HPDE6-E6E7 (cell line): ENCODE data around the gene MYBPC2.

Source experiments
- DNase-seq: peaks from one replicate; pipeline ENCODE4 v3.0.0; 2011; ENCODE audit warnings: missing footprints; ENCODE audit errors: extremely low spot score

MYBPC2 gene

DNA sequence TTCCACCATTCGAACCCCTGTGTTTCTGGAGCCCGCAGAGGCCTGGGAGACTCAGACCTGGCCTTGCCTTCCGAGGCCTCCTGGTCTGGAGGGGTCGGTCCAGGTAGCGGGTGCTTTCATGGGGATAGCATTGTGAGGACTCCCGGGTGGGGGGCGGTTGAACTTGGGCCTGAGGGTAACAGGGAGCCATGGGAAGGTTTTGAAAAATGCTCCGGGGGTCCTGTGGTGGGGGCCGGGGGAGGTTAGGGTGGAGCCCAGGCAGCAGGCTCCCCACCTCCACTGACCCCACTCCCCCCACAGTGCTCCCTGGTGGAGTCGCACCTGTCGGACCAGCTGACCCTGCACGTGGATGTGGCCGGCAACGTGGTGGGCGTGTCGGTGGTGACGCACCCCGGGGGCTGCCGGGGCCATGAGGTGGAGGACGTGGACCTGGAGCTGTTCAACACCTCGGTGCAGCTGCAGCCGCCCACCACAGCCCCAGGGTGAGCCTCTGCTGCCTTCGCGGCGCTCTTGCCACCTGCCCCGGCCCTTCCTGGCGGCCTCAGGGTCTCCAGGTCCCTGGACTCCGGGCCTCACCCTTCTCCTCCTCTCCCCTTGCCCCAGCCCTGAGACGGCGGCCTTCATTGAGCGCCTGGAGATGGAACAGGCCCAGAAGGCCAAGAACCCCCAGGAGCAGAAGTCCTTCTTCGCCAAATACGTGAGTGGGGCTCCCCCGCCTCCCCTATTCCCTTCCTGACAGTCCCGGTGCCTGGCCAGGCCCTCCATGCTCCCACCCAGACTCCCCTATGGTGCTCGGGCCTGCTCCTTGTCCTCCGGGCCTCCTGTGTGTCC is 47.8 kb downstream of the MYBPC2 start:
- no peak for DNase-seq

DNA sequence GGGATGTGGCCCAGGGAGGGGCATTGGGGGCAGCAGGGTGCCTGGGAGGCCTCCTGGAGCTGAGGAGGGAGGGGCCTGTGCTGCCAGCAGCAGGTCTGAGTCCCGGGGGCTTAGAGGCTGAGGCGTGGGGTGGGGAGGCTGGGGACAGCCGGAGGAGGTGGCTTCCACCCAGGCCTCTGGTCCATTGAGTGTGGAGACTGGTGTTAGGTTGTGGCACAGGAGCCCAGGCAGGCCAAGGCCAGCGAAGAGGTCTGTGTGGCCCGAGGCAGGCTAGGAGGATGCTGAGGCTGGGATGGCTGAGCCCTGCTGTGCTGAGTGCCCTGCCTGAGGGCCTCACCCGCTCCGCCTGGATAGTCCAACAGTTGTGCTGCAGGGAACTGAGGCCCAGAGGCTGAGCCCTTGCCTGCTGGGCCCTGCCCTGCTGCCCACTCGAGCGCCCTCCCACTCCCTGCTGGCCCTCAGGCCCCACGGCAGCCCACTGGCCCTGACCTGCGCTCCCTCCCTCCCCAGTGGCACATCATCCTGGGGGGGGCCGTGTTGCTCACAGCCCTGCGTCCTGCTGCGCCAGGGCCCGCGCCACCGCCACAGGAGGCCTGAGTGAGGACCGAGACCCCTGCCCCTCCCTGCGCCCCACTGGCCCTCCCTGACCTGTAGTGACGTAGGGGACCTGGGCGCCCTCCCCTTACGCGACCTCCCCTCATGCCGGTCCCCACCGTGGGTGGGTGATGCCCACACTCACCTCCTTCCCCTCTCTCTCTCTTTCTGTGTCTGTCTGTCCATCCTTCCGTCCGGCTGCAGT is 48.9 kb downstream of the MYBPC2 start:
- DNase-seq: no peak

DNA sequence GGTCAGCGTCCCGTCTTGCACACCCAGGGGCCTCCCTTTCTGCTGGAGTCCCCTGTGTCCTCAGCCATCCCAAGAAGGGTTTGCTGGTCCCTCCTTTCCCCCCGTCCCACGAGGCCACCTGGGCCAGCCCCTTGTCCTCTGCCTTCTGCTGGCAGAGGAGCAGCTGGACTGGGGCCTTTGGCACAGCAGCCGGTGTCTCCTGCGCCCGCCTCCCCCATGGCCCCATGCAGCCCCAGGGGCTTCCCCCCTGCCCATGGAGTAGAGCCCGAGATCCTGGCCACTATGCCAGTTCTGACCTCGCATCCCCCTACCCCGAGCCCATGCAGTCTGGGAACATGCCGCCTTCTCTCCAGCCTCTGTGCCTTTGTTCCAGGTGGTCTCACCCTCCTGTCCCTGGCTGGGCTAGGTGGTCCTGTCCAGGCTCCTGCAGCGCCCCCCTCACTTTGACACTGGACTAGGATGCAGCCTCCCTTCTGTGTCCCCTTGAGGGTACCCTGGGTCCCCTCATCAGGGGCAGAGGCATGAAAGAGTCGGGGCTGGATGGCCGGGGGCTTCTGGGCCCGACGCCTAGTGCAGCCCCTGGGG is 49.7 kb downstream of the MYBPC2 start:
- no peak for DNase-seq

DNA sequence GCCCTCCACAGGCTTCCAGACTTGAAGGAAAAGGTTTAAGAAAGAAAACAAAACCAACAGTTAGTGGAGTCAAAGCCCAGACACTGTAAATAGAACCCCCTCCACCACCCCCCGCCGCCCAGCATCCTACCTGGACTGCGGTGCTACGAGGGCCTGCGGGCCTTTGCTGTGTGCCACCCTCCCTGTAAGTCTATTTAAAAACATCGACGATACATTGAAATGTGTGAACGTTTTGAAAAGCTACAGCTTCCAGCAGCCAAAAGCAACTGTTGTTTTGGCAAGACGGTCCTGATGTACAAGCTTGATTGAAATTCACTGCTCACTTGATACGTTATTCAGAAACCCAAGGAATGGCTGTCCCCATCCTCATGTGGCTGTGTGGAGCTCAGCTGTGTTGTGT is 50.2 kb downstream of the MYBPC2 start:
- no peak for DNase-seq

DNA sequence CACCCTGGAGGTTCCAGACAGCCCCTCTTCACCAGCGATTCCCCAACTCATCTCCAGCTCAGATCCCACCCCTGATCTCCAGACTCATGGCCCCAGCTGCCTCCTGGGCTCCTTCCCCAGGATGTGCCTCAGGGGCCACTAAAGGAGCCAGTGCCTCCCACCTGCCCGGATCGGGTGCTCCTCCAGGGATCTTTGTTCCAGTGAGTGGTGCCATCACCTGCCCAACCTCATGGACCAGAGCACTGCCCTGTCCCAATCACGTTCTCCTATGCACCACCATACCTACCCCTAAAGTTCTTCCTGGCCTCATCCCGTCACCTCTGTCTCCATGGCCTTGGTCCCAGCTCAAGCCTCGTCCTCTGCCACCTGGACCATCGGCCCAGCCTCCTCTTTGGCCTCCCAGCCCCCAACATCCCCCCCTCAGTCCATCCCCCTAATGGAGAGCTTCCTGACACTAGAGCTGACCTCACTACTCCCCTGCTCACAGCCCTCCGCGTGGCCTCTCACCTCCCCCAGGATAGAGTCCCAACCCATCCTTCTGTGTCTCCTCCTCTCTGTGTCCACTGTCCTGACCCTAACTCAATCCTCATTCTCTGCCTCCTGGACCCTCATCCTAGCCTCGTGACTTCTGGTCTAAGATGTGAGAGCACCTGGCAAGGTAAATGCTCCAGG is 52.7 kb downstream of the MYBPC2 start:
- no peak for DNase-seq

DNA sequence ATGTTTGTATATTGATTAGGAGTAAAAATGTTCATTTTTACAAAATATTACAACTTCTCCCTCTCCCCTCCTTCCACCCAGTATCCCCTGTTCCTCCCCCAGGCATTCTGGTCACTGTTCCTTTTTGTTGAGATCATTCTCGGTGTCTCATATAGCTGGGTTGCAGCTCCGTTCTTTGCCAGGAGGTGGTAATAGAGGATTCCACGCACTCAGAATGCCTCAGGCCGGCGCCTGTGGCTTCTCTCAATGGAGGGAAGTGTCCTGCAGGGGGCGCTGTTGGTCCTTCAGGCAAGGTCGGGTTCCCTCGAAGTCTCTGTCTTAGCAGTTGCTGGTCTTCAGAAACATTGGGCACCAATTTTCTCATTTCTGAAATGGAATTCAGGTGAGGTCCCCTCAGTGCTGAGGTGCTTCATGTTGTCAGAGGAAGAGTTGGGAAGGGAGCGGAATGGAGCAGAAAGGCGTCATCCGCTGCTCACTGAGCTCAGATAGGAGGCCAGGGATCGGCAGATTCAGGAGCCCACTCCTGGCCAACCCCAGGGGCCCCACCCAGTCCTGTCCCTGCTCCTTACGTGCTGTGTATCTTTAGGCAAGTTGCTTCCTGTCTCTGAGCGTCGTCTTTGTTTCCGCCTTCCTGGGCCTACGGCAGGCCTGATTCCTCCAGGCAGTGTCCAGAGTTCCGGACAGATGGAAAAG is 54.3 kb downstream of the MYBPC2 start:
- no peak for DNase-seq

DNA sequence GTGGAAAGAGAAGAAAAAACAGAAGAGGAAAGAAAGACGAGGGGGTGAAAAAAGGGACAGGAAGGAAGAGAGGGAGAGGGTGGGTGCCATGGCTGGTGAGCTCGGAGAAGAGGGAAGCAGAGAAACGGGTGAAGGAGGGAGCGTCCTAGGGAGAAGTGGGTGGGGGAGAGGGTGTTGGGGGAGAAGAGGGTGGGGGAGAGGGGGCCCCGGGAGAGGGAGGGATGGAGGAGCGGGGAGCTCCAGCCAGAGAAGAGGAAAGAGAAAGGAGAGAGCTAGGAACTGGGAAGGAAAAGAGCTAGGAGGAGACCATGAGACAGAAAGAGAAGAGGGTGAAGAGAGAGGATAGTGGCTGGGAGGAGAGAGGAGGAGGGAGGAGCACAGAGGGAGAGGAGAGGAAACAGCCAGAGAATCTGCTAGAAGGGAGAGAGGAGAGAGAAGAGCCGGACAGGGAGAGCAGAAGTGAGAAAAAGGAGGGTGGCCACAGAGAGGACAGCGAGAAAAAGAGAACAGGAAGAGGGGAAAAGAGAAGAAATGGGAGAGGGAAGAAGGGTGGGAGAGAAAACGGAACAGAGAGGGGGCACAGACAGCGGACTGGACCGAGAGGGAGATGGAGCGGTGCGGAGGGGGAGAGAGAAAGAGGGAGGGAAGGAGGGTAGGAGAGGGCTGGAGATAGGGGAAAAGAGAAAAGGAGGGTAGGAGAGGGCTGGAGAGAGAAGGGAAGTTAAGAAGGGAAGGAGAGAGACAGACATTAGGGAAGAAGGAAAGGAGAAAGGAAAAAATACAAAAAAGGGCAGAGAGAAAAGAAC is 55.9 kb downstream of the MYBPC2 start:
- no peak for DNase-seq

DNA sequence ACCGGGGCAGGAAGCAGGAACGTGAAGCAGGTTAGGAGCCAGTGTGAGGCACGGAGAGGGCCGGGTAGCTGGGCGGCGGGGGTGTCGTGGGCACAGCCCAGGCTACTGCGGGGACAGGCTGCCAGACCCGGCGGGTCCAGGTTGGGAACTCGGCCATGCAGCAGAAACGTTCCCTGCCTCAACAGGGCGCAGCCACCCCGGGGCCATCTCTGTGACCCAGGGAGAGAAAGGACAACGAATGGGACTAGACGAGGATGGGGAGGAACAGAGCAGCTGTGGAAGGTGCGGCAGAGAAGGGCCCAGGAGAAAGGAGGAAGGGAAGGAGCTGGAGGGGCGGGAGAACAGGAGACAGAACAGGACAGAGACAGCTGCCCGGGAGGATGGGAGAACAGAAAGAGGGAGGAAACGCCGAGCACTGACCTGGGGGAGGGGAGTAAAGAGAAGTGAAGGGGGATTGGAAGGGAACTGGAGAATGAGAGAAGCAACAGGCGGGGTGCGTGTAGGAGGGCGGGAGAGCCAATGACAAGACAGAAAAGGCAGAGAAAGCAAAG is 56.8 kb downstream of the MYBPC2 start:
- DNase-seq: no peak

DNA sequence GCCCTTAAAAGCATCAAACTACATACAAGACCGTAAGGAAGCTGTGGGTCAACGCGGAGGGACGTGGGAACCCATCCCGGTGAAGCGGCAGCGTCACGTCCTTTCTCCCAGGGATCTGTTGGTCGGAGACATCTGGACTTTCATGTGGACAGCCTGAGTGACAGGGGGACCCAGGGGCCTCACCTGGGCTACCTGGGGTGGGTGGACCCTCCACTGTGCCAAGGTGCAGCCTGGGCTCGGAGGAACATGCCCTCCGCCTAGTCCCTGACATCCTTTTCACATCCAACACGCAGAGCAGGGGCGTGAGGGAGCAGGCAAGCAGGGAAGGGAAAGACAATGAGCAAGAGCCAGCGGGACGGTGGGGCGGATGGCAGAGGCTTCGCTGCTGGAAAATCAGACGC is 57.7 kb downstream of the MYBPC2 start:
- DNase-seq: no peak

DNA sequence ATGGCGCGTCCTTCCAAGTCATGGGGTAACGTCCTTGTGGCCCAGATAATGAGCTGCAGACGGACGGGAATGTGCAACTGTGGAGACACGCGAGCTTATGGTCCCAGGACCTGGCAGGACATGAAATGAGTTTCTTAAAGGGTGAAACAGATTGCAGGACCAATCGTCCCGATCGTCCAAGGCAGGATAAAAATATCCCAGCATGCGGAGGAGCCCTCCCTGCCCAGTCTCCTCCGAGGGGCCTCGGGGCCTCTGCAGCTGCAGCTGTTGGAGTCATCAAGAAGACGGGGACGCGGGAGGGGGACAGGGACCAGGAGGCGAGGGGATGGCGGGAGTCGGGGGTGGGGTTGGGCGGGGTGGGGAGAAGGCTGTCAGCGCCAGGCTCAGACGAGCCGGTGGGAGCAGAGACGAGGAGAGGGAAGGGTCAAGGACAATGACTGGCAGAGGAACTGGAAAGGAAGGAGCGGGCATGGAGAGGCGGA is 58.3 kb downstream of the MYBPC2 start:
- DNase-seq: no peak

DNA sequence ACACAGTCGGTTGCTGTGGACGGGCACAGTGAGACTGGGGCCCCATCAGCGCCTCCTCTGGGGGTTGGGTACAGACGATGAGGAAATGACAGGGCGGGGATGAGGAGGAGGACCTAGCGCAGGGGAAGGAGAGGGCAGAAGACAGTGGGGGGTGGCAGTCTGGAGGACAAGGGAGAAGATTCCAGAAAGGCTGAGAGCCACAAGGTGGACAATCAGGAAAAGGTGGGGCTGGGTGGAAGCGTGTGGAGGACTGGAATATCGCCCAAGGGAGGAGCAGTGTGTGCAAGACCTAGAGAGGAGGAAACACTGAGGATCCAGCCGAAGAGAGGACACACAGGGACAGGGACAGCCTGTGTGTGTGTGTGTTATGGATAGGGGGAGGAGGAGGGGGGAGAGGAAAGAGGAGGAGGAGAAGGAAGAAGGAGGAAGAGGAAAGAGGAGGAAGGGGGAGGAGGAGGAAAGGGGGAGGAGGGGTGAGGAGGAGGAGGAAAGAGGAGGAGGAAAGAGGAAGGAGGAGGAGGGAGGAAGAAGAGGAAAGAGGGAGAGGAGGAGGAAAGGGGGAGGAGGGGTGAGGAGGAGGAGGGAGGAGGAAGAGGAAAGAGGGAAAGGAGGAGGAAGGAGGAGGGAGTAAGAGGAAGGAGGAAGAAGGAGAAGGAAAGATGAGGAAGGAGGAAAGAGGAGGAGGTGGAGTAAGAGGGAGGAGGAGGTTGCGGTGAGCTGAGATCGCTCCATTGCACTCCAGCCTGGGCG is 59.8 kb downstream of the MYBPC2 start:
- no peak for DNase-seq

DNA sequence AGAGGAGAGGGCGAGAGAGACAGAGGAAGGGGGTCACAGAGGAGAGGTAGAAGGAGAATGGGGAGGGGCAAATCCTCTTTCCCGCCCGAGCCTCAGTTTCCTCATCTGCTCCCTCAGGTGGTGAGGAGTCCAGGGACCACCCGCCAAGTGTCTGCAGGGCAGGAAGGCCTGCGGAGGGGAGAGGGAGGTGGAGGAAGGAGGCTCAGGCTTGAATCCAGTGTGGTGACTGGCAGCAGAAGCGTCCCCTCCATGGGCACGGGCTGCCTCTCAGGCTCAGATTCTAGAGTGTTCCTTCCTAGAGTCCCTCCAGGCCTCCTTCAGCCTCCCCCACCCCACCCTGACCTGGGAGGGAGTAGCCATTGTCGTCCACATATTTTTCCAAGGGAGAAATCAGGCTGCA is 60.5 kb downstream of the MYBPC2 start:
- no peak for DNase-seq

DNA sequence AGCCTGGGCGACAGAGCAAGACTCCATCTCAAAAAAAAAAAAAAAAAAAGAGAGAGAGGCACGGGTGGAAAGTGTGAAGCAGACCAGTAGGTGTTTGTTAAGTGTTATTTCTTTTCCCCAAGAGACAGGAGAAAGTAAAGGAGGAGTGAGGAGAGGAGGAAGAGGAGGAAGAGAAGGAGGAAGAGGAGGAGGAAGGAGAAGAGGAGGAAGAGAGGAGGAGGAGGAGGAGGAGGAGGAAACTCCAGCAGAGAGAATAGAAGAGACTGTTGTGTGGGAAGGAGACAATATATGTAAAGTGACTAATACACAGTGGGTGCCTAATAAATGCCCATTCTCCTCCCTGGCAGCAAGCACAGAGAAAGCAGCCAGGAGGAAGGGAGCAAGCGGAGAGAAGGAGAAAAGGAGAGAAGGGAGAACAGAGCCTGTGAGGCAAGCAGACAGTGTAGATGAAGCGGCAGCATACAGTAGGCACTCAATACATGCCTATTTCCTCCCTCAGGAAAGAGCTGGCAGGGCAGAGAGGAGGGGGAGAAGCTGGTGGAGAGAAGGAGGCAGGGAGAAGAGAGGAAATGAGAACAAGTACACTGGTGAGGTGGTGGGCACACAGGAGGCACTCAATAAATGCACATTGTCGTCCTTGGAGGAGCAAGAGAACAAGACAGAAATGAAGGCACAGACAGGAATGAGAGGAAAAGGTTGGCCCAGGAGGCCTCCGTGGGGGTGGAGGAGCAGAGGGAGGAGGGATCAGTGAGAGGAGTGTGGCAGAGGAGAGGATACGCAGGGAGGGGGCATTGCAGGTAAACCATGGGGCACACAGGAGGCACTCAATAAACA is 61.7 kb downstream of the MYBPC2 start:
- no peak for DNase-seq

DNA sequence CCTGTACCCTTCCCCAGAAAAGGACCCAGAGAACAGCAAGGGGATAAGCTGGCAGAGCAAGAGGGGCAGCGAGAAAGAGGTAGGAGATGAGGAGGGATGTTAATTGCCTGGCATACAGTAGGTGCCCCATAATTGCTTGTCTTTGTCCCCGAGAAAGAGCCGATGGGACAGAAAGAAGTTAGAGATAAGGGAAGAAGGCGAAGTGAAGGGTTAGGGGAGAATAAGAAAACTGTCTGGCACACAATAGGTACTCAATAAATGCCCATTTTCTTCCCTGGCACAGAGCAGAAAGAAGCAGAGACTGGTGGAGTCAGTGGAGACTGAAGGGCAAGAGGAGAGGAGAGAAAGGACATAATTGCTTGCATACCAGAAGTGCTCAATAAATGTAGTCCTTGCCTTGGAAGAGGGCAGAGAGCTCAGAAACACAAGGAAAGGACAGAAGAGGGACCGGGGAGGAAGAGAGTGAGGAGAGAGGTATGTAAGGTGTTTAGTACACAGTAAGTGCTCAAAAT is 62.4 kb downstream of the MYBPC2 start:
- no peak for DNase-seq

DNA sequence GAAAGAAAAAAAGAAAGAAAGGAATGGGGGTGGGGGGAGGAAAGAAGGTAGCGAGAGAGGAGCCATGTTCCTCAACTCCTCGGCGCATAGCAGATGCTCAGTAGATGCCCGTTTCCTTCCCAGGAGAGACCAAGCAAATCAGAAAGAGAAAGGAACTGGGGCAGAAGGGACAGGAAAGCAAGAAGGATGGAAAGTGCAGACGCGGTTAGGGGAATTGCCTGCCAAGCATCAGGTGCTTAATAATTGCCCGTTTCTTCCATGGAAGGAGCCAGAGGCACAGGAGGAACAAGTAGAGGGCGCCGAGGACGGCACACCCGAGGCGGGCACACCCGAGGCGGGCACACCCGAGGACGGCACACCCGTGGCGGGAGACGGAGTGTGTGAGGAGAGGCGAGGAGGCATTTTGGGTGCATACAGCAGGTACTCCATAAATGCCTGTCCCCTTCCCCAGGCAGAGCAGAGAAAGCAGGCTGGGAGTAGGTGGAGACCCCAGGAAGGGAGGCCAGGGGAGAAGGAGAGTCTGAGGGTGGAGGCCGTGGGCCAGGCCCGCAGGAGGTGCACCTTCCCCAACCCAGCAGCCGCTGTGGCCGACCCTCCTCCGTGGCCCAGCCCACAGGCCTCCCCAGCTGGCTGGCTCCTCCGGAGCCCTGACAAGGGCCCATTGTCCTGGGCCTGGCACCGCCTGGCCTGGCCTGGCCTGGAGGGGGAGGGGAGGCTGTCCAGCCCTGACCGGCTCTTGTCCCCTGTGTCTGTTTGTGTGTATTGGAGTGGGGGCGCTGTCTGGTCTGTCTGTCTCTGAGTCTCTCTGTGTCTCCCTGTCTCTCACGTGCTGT is 63.7 kb downstream of the MYBPC2 start:
- DNase-seq: no peak

DNA sequence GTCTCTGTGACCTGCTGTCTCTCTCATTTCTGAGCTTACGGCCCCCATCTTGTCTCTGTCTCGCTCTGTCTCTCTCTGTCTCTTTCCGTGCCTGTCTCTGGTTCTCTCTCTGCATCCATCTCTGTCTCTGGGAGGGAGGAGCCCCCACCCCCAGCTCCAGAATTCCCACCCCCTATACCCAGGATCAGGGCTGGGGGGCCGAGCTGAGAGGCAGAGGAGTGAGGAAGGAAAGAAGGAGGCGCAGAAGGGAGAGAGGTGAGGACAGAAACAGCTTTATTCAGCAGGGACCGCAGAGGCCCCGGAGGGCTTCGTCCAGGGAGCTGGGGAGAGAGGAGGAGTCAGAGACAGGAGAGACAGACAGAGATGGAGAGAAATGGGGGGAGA is 64.3 kb downstream of the MYBPC2 start:
- no peak for DNase-seq

DNA sequence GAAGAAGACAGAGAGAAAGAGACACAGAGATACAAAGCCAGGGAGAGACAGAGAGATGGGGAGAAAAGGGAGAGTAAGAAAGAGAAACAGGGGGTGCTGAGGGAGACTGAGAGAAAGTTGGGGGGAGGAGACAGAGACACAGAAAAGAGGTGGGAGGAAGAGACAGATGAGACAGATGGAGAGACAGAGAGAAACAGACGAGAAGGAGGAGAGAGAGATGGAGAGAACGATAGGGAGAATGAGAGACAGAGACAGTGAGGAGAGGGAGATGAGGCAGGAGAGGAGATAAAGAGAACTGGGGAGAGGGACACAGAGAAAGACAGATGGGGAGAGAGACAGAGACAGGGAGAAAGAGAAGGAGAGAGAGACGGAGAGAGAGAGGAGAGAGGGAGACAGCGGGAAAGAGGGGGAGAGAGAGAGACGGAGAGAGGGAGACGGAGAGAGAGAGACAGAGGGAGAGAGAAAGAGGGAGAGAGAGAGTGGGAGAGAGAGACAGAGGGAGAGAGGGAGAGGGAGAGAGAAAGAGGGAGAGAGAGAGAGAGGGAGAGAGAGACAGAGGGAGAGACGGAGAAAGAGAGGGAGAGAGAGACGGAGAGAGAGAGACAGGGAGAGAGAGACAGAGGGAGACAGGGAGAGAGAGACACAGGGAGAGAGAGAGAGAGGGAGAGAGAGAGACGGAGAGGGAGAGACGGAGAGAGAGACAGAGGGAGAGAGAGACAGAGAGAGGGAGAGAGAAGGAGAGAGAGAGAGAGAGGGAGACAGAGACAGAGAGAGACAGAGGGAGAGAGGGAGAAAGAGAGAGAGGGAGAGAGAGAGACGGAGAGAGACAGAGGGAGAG is 65.7 kb downstream of the MYBPC2 start:
- DNase-seq: no peak
